Measurements from ENCODE around the gene SIPA1L2.

Gene SIPA1L2

DNA sequence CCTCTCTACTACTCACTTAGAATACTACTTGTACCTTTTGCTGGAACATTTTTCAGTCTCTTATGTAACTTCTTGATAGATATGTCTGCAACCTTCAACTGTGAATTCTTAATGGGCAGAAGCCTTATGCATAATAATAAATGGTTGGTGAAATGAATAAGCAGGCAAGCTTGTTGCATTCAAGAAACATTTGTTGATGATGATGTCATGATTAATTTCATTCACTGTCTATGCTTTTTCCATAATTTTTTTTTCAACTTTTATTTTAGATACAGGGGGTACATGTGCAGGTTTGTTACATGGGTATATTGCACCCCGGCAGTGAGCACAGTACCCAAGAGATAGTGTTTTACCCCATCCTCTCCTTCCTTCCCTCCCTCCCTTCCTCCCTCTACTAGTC, 48.0 kb downstream of the SIPA1L2 start:
- no peak for DNase-seq
- TF ChIP-seq GATA1 (IDR thresholded peaks at IDR 0.05; ENCODE audit: low read depth, low read length) = no peak
- TF ChIP-seq POLR2A (IDR thresholded peaks at IDR 0.05; ENCODE audit: low read length) = no peak

Data from erythroblast (primary cell).